ENCODE results near the gene STMN3.
A peak's percentile ranks its signal among the peaks of the same experiment; 100 is the strongest.

The STMN3 gene

GRCh38 chr20:63682384-63683139, 29.3 kb upstream of the STMN3 start (continued):
- TF ChIP-seq ATF2 (tag by site-specific recombination; IDR thresholded peaks at IDR 0.05; ENCODE audit: low read depth) (no peak), ZEB2 (tag by site-specific recombination; IDR thresholded peaks at IDR 0.05) (peak; percentile 56; the same call in 1 of the 2 replicates), ZNF366 (tag by site-specific recombination; conservative IDR thresholded peaks at IDR 0.05) (0 out of 2 replicates have a peak, but pooled peaks have one; percentile 27), CTCF (tag by site-specific recombination; IDR thresholded peaks at IDR 0.05) (no peak), ZNF629 (tag by site-specific recombination; IDR thresholded peaks at IDR 0.05) (peak; percentile 36; the same call in 1 of the 2 replicates), ZNF394 (tag by site-specific recombination; IDR thresholded peaks at IDR 0.05; ENCODE audit: borderline replicate concordance) (peak; percentile 41; the same call in 1 of the 2 replicates), ZNF292 (tag by site-specific recombination; IDR thresholded peaks at IDR 0.05; ENCODE audit: borderline replicate concordance, low read depth) (no peak), GLIS1 (tag by site-specific recombination; IDR thresholded peaks at IDR 0.05) (peak; percentile 92)

- no peak overlapping the region for H3K27ac ChIP-seq (ENCODE audit: extremely low read depth, low read depth, low read length)
Observed at GRCh38 chr20:63681609-63682142, 28.5 kb upstream of the STMN3 start.

More at GRCh38 chr20:63681609-63682142, 28.5 kb upstream of the STMN3 start:
- ChIA-PET CTCF (interaction anchor here (0.6 to 0.7 kb wide), 2 partner anchors 291 to 710 kb away, joined by 3 to 4 read pairs; no protein-coding TSS in a partner anchor), POLR2A (interaction anchor here (0.7 to 3.1 kb wide), 5 partner anchors 17 to 136 kb away, joined by 3 to 14 read pairs (median 5); partner anchors contain the start of genes HELZ2 and RTEL1)
- Histone ChIP-seq H3K4me3 (ENCODE audit: low read depth, low read length) (no peak overlapping the region), H3K9me3 (ENCODE audit: control insufficient read depth, insufficient read depth, low read depth, low read length) (no peaks in the 10 kb centered on the region), H3K4me1 (ENCODE audit: control insufficient read depth, insufficient read depth, low read length) (no peaks in the 10 kb centered on the region), H3K36me3 (ENCODE audit: control insufficient read depth in 2 of 2, insufficient read depth in 1 of 2, low read length in 2 of 2) (peaks cover 0 to 25% of the 10 kb centered on the region in 2 experiments; a peak in 2 of 3 replicates)
- TF ChIP-seq GLIS2 (tag by site-specific recombination; IDR thresholded peaks at IDR 0.05) (peak; percentile 19; the same call in 1 of the 2 replicates), ZBTB20 (tag by site-specific recombination; IDR thresholded peaks at IDR 0.05) (peak; percentile 24; the same call in 1 of the 2 replicates), ZFP69B (tag by site-specific recombination; IDR thresholded peaks at IDR 0.05) (no peak), ZNF148 (tag by site-specific recombination; IDR thresholded peaks at IDR 0.05; ENCODE audit: borderline replicate concordance) (no peak), ZNF558 (tag by site-specific recombination; IDR thresholded peaks at IDR 0.05) (peak; percentile 96), ZBTB21 (tag by site-specific recombination; IDR thresholded peaks at IDR 0.05) (no peak)

Data from HEK293 (cell line).